Right atrium auricular region (tissue), 2 donors: ENCODE data around the gene PRSS3. TPM values are rescaled to one million over a fixed set of nuclear protein-coding genes. Genes with fewer than 3 reads are reported as not detected.
"Not testable (repeated sequence)": the region's sequence is repeated elsewhere in the genome, so short reads cannot be mapped to it uniquely, and the experiment has no call there.

Source experiments
- DNase-seq: peaks from one replicate; pipeline ENCODE4 v3.0.0-alpha.2; 2019; ENCODE audit warnings: low spot score
- H3K27ac ChIP-seq, 2 donors: fragments of 200-600 bp; sonication (generic); 1 replicate in 1 of 2; 2 replicates in 1 of 2; pipeline ENCODE4 v1.5.1; 2016 to 2019
- H3K27me3 ChIP-seq, 2 donors: fragments of 200-600 bp; sonication (generic); one replicate each; pipeline versions ENCODE4 v1.5.1 to v1.6.0; 2017 to 2019
- H3K36me3 ChIP-seq: fragments of 200-600 bp; sonication (generic); one replicate; pipeline ENCODE4 v1.5.1; 2016
- H3K4me1 ChIP-seq, 2 donors: fragments of 200-600 bp; sonication (generic); one replicate each; pipeline versions ENCODE4 v1.5.1 to v1.6.0; 2017 to 2019
- H3K4me3 ChIP-seq, 2 donors: fragments of 200-600 bp; sonication (generic); 1 replicate in 1 of 2; 2 replicates in 1 of 2; pipeline ENCODE4 v1.5.1; 2017 to 2019; ENCODE audit warnings: mild to moderate bottlenecking in 1 of 2, moderate library complexity in 1 of 2
- H3K9me3 ChIP-seq, 2 donors: fragments of 200-600 bp; sonication (generic); one replicate each; pipeline ENCODE4 v1.5.1; 2019
- total RNA-seq, 2 donors: library from RNA; depleted of rRNA; stranded (reverse); fragments of >200 nt; gene quantifications; one replicate each; pipeline ENCODE4 v1.1.0, GENCODE V29; 2016
- TF ChIP-seq, protein P1 (sequence below), 2 donors: fragments of 200-600 bp; sonication (generic); IDR thresholded peaks; one replicate each; pipeline ENCODE4 v1.5.1; 2019; ENCODE audit warnings: antibody characterized with exemption in 2 of 2

The PRSS3 gene
- total RNA-seq, 2 donors from 2014 or later = 3.5 TPM; not detected in 1

DNA sequence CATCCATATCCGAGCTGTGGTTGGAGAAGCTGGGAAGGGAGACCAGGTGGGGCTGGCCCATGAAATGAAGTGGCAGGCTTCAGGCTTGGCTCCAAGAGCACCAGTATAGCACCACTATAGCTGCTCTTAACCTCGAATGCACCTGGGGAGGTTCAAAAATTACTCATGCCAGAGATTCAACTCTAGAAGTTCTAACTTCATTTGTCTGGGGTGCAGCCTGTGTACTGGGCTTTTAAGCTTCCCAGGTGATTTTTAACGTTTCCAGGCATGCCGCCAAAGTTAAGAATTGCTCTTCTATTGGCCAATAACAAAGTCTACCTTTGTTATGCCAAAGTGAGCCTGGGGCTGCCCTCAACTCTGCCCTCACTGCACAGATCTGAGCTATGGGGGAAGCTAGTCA is 458 bp downstream of the PRSS3 start:
- Histone ChIP-seq H3K27me3 (no peaks in the 10 kb centered on the region), H3K27ac (no peak overlapping the region), H3K4me1 (no peaks in the 10 kb centered on the region), H3K4me3 (no peak overlapping the region), H3K36me3 (no peaks in the 10 kb centered on the region), H3K9me3 (no peaks in the 10 kb centered on the region)
- DNase-seq = no peak
- TF ChIP-seq, protein P1, sequence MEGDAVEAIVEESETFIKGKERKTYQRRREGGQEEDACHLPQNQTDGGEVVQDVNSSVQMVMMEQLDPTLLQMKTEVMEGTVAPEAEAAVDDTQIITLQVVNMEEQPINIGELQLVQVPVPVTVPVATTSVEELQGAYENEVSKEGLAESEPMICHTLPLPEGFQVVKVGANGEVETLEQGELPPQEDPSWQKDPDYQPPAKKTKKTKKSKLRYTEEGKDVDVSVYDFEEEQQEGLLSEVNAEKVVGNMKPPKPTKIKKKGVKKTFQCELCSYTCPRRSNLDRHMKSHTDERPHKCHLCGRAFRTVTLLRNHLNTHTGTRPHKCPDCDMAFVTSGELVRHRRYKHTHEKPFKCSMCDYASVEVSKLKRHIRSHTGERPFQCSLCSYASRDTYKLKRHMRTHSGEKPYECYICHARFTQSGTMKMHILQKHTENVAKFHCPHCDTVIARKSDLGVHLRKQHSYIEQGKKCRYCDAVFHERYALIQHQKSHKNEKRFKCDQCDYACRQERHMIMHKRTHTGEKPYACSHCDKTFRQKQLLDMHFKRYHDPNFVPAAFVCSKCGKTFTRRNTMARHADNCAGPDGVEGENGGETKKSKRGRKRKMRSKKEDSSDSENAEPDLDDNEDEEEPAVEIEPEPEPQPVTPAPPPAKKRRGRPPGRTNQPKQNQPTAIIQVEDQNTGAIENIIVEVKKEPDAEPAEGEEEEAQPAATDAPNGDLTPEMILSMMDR (IDR thresholded peaks at IDR 0.05) = no peak

DNA sequence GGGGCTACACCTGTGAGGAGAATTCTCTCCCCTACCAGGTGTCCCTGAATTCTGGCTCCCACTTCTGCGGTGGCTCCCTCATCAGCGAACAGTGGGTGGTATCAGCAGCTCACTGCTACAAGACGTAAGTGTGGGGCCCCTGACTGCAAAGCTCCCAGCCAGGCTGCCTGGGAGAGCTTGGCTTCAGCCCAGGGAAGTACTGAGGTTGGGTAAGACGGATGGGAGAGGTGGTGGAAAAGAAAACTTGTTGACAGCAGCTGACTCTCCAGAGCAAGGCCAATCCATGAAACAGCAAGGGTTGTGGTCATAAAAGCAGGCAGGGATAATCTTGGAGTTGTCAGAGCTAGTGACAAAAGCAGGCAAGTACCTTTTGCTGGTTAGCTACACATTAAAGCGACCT is 1.3 kb downstream of the PRSS3 start:
- not testable (repeated sequence) for H3K9me3 ChIP-seq, H3K27ac ChIP-seq, H3K36me3 ChIP-seq, DNase-seq, H3K4me3 ChIP-seq, H3K4me1 ChIP-seq, H3K27me3 ChIP-seq

GRCh38 chr9:33797837-33798236 is 2.5 kb downstream of the PRSS3 start:
- Histone ChIP-seq H3K4me1 (no peaks in the 10 kb centered on the region), H3K36me3 (no peaks in the 10 kb centered on the region), H3K27ac (no peak overlapping the region), H3K27me3 (no peaks in the 10 kb centered on the region), H3K4me3 (no peak overlapping the region), H3K9me3 (no peaks in the 10 kb centered on the region)
- TF ChIP-seq, protein P1 (IDR thresholded peaks at IDR 0.05) = no peak
- DNase-seq = no peak

DNA sequence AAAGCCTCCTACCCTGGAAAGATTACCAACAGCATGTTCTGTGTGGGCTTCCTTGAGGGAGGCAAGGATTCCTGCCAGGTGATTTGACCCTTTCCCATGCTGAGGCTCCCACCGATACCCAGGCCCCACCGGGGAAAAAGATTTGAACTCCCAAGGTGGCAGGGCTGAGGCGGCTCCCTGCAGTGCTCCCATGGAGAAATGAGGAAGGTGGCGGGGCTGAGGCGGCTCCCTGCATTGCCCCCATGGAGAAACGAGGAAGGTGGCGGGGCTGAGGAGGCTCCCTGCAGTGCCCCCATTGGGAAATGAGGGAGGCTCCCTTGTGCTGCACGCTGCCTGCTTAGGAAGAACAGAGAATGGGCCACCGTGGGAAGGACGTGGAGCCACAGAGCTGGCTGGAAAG is 3.2 kb downstream of the PRSS3 start:
- Histone ChIP-seq H3K27me3 (no peaks in the 10 kb centered on the region), H3K4me3 (no peak overlapping the region), H3K27ac (no peak overlapping the region), H3K9me3 (no peaks in the 10 kb centered on the region), H3K4me1 (no peaks in the 10 kb centered on the region), H3K36me3 (no peaks in the 10 kb centered on the region)
- DNase-seq = no peak
- TF ChIP-seq, protein P1 (IDR thresholded peaks at IDR 0.05) = no peak

DNA sequence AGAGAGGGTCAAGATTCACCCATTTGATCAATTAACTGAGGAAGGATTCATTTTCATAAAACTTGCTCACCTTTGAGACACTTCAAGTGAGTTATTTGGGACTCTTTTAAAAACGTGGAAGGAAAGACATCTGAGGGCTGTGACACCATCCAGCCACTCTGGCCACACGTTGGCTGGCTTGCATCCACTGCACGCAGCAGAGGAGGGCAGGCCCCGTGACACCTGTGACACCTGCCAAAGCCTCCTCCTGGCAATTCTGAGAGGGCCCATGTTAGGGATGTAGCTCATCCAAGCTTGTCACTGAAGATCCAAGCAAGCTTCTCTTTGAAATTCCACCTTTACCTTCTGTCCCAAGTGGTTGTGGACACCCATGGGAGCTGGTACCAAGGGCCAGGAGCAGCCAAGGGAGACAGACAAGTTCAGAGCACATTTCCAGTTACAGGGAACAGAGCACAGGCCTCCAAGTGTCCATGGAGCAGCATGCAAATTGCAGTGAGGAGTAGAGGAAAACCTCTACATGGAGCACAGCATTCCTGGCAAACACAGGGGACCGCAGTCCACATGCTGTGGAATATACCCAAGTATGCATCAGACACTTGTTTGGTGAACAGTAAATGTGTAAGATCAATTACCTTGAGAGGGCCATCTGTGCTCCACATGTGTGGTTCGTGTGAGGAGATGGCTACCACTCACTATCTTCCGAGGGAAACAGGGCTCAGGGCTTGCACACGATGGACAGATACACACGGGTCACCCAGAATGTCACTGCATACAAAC is 4.8 kb downstream of the PRSS3 start:
- no peaks in the 10 kb centered on the region for H3K9me3 ChIP-seq

GRCh38 chr9:33800886-33801285 is 5.5 kb downstream of the PRSS3 start:
- TF ChIP-seq, protein P1 (IDR thresholded peaks at IDR 0.05) = no peak
- H3K36me3 ChIP-seq = no peaks in the 10 kb centered on the region

More for the DNA sequence above, 4.8 kb downstream of the PRSS3 start:
- H3K36me3 ChIP-seq = no peaks in the 10 kb centered on the region
- TF ChIP-seq, protein P1 (IDR thresholded peaks at IDR 0.05) = no peak
- no peak overlapping the region for H3K27ac ChIP-seq
- no peak overlapping the region for H3K4me3 ChIP-seq
- no peaks in the 10 kb centered on the region for H3K27me3 ChIP-seq
- H3K4me1 ChIP-seq = no peaks in the 10 kb centered on the region
- no peak for DNase-seq

DNA sequence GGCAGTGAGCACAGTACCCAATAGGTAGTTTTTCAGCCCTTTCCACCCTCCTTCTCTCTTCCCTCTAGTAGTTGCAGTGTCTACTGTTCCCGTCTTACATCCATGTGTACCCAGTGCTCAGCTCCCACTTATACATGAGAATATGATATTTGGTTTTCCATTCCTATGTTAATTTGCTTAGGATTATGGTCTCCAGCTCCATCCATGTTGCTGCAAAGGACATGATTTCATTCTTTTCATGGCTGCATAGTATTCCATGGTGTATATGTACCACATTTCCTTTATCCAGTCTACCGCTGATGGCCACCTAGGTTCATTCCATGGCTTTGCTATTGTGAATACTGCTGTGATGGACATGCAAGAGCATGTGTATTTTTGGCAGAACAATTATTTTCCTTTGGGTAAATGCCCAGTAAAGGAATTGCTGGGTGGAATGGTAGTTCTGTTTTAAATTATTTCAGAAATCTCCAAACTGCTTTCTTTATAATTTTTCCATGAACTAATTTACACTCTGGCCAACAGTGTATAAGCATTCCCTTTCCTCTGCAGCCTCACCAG is 6.7 kb downstream of the PRSS3 start:
- H3K4me1 ChIP-seq, H3K4me3 ChIP-seq, H3K27me3 ChIP-seq, DNase-seq, H3K27ac ChIP-seq, H3K36me3 ChIP-seq, H3K9me3 ChIP-seq: not testable (repeated sequence)

More at GRCh38 chr9:33800886-33801285, 5.5 kb downstream of the PRSS3 start:
- Histone ChIP-seq H3K4me3 (no peak overlapping the region), H3K4me1 (no peaks in the 10 kb centered on the region), H3K27me3 (no peaks in the 10 kb centered on the region), H3K27ac (no peak overlapping the region), H3K9me3 (no peaks in the 10 kb centered on the region)
- DNase-seq = no peak

GRCh38 chr9:33804196-33804595 is 8.8 kb downstream of the PRSS3 start:
- H3K4me3 ChIP-seq, DNase-seq, H3K27me3 ChIP-seq: not testable (repeated sequence)

GRCh38 chr9:33807156-33807555 is 11.8 kb downstream of the PRSS3 start:
- H3K27me3 ChIP-seq, H3K36me3 ChIP-seq, H3K27ac ChIP-seq, DNase-seq, H3K4me1 ChIP-seq, H3K4me3 ChIP-seq, H3K9me3 ChIP-seq: not testable (repeated sequence)

More at GRCh38 chr9:33804196-33804595, 8.8 kb downstream of the PRSS3 start:
- H3K9me3 ChIP-seq, H3K36me3 ChIP-seq, H3K27ac ChIP-seq, H3K4me1 ChIP-seq: not testable (repeated sequence)

- H3K27ac ChIP-seq, H3K9me3 ChIP-seq, H3K4me3 ChIP-seq, H3K27me3 ChIP-seq, H3K4me1 ChIP-seq, DNase-seq, H3K36me3 ChIP-seq: not testable (repeated sequence)
Observed at GRCh38 chr9:33808979-33809322, 13.6 kb downstream of the PRSS3 start.
